Daoy (cell line): ENCODE results near the gene COL18A1. TPM values are rescaled to one million over a fixed set of nuclear protein-coding genes. Genes with fewer than 3 reads are reported as not detected.

Source experiments
- DNase-seq: peaks from one replicate; pipeline ENCODE4 v3.0.0-alpha.2; 2015; ENCODE audit warnings: low read depth
- total RNA-seq: library from RNA; depleted of rRNA; stranded (reverse); fragments of >200 nt; shearing (Covaris generic); gene quantifications from 2 replicates; pipeline ENCODE4 v1.2.3, GENCODE V29; 2014

The COL18A1 gene
- total RNA-seq, 1 experiment from 2014 or later: 38.9 TPM

DNA sequence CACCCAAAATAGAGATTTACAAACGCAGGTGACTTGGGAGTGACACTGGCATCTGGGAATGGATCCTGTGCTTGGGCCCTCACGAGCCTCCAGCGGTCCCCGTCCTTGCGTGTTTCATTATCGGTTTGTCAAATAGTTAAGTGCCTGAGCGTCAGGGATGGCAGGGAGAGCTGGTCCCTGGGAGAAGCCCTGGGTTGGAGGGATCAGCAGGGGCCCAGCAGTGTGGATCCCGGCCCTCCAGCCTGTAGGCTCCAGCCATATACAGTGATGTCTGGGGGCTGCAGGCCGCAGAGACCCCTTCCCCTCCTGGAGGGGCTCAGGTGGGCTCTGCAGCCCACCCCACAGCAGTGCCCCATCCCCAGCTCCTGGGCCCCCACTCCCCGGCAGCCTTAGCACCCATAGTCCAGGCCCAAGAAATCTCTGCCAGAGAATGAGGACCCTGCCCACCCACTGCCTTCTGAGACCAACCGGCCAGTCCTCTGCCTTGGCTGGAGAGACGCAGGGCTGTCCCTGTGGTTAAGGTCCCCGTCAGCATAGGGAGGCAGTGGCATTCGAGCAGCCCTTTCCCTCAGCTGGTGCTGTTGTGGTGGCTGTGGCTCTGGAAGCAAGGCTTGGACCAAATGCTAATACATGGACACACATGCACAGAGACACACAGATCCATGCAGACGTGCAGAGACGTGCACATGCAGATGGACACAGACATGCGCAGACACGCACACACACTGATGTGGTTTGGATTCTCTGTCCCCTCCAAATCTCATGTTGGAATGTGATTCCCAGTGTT is 139.7 kb downstream of the COL18A1 start:
- DNase-seq: no peak

DNA sequence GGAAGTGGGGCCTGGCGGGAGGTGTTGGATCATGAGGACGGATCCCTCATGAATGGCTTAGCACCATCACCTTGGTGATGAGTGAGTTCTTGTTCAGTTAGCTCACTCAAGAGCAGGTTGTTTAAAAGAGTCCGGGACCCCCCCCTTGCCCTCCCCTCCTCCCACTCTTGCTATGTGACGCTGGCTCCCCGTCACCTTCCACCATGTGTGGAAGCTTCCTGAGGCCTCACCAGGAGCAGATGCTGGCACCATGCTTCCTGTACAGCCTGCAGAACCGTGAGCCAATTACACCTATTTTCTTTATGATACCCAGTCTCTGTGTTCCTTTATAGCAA is 140.2 kb downstream of the COL18A1 start:
- no peak for DNase-seq

DNA sequence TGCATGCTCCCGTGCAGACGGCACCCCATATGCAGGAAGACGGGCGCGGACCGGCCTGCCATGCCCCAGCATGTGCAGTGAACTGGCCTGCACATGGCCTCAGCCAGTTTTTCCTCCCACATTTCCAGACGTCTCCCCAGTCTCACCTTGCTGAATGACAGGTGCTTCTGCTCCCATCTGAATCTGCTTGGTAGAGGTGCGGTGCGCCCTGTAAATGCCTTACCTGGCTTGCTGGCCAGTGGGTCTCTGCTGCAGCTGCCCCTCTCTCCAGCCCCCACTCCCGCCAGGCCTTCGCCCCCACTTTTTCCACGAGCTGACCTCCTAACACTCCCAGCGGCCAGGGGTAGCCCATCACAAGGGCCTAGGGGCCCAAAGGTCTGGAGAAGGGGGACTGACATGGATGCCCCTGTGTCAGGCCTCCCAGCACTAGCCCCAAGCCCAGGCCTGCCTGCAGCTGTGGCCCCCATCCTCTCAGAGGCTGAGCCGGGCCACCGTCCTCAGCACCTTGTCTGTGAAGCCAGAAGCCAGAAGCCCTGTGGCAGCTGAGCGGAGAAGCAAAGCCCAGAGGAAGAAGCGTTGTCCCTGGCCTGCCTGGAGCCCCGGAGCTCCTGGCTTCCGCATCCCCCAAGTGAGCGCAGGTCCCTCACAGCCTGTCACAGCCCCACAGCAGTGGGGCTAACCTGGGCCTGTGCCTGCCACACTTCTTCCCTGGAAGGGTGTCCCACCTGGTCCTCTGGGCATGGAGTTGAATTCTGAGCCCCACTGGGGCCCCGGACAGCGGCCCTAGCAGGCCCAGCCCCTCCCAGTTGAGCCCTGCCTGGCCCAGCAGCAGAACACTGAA is 140.9 kb downstream of the COL18A1 start:
- DNase-seq: no peak

GRCh38 chr21:45546636-45547544 is 141.9 kb downstream of the COL18A1 start:
- no peak for DNase-seq

GRCh38 chr21:45547545-45547900 is 142.6 kb downstream of the COL18A1 start:
- DNase-seq: no peak

- DNase-seq: no peak
Observed at GRCh38 chr21:45548711-45549491, 143.9 kb downstream of the COL18A1 start.

DNA sequence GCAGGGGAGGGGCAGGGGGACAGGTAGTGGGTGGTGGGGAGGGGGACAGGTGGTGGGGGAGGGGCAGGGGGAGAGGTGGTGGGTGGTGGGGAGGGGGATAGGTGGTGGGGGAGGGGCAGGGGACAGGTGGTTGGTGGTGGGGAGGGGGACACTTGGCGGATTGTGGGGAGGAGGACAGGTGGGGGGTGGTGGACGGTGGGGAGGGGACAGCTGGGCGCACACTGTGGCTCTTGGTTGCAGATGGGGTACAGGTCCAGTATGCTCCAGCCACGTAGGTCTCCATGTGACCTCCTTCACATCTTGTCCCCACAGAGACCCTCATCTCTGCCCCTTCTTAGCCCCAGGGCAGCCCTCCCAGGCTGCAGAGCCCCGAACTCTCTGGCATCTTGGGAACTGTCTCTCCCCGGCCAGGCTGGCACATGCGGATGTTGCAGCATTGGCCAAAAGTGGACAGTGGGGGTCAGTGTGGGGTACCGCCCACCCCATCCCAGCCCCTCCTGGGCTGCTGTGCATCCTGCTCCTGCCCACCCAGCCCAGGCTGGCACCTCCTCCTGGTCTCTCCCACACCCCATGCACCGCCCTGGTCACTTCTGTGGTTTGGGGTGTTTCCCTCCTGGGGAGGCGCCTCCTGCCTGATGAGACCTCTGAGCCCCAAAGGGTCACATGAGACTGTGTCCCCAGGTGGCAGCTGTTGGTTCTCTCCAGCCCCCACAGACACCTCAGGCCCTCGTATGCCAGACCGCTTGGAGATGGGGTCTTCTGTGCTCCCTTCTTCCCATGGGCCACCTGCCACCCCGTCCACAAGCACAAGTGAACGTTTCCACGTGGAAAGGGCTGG is 144.9 kb downstream of the COL18A1 start:
- DNase-seq: no peak

DNA sequence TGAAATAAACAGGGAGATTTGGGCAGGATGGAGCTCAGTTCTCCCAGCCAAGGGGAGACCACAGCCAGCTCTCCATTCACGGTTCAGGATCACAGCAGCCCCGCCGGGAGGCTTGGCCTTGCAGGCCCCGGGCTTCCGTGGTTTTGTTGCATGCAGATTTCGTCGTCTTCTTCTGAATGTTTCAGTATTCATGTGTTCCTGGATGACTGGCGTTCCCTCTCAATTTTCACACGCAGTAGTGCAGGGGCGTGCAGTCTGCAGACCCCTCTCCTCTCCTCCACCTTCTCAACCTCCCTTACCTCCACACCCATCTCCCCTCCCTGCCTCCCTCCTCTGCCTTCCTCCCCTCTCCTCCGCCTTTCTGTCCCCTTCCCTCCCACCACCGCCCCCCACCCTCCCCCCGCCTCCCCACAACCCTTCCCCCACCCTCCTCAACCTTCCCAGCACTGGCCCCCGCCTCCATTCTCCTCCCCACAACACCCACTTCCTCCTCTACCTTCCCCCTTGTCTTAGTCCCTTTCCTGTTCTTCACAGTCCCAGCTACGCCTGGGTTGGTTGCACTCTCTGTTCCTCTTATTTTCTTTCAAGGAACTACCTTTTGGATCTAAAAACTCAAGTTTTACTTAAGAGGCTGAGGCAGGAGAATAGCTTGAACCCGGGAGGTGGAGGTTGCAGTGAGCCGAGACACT is 145.7 kb downstream of the COL18A1 start:
- DNase-seq: no peak

GRCh38 chr21:45551316-45551715 is 146.4 kb downstream of the COL18A1 start:
- peak; percentile 76 for DNase-seq

DNA sequence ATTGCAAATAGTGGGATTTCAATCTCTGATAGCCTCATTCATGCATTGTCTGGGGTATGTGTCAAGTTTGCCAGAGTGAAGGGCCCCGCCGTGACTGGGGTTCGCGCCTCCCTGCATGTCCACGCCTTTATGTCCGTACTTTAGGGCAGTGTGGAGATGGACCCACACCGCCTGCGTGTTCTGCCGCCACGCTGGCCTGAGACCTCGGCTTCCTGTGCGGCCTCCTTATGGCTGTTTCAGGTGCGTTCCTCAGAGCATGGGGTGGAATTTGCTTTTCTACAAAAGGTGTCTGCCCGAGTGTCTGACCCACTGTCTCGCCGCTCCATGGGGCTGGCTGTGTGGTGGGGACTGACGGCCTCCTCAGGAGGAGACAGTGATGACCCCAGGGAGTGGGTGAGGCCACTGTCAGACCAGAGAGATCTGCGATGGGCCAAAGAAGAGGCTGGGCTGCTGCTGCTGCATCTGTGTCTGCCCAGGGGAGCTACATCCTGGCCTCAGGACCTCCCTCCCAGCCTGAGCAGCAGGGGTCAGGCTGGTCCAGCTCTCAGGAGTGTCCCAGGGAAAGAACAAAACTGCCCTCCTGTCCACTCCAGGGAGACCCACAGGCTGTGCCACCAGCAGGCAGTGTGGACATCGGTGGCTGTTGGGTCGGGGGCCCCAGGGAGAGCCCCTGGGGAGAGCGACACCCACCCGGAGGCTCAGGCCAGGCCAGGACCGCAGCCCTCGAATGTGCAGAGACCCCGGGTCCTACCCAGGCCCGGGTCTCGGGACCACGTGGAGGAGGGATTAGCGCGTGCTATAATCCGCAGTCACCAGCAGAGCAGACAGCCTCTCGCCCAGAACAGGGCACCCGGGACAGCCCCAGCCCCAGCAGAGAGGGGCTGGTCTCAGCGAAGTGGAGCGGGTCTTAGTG is 147.1 kb downstream of the COL18A1 start:
- no peak for DNase-seq

DNA sequence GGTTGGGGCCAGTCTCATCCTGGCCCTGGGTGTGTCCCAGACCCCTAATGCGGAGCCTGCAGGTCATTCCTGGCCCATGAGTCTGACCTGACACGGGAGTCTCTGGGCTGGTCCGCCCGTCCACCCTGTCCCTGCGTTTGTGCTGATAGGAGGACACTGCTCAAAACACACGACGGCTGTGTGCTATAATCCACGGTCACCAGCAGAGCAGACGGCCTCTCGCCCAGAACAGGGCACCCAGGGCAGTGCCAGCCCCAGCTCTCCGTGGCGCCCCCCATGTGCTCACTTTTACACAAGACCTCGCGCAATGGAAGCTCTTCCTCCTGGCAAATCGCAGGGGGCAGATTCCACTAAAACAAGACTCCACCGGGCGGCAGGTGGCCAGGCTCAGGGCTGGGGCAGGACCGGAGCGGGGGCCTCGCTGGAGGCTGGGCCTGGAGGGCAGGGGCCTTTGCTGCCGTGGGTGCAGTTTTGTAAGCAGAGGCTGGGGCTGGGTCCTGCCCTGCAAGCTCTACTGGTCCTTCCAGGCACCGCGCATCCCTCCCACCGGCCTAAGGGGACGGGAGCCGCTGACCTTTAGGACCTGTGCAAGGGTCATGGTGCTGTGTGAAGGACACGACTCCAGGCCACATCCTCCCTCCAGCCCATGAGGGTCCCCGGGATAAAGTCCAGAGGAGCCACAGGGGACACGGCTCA is 147.9 kb downstream of the COL18A1 start:
- DNase-seq: no peak

DNA sequence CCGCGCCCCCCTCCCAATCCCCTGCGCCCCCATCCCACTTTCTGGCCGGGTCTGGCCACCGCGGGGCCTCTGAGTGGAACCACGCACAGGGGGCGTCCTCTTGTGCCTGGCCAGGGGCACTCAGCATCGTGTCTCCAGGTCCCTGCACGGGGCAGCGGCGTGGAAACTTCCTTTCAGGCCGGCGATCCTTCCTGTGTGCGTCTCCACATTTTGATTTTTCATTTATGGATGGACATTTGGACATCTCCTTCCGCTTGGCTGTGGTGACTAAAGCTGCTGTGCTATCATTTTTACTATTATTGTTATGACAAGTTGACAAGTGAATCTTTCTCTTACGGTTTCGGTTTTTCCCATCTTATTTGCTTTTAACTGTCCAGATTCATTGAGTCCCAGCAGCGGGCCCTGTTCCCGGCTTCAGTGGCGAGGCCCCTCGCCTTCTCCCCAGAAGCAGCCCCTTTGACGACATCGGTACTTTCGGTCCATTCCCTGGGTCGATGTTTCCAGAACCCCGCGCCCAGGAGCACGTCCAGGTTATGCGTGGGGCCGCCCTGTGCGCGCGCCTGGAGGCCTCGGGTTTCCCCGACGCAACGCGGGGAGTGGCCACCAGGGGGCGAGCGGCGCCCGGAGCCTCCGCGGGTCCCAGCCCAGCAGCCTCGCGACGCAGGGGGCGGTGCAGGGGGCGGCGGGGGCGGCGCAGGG is 149.7 kb downstream of the COL18A1 start:
- DNase-seq: peak; percentile 85

DNA sequence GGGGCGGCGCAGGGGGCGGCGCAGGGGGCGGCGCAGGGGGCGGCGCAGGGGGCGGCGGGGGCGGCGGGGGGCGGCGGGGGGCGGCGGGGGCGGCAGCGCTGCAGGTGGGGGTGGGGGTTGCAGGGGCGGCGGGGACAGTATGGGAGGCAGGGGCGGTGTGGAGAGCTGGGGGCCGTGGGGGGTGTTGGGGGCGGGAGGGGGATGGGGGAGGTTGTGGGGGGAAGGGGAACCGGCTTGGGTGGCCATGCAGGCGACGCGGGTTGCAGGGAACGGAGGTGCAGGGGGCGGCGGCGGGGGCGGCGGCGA is 150.2 kb downstream of the COL18A1 start:
- DNase-seq: no peak

DNA sequence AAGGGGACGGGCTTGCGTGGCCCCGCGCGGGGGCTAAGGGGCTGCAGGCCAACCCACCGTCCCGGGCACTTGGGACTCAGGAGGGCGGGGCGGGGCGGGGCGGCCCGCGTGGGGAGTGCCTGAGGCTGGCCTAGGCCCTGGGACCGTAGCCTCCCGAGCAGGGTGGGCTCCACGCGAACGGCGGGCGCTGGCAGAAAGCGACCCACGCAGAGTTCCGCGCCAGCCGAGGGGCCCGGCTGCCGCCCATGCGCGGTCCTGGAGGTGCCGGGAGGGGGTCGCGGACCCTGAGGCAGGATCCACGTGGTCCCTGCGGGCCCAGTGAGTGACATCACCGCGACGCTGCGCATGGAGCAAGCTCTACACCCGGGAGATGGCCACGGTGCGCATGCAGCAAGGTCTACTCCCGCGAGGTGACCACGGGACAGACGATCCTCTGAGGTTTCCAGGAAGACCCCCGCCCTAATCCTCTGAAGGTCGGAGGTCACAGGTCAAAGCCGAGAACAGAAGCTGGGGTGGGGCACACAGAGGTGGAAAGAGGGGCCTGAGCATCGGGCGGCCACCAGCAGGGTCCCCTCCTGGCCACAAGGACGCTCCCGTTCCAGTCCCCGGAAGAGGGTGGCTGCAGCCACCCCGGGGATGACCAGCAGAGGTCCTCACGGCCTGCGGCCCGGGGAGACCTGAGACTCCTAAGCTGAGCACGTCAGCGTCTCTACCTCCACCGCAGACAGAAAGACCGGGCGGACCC is 150.8 kb downstream of the COL18A1 start:
- DNase-seq: peak; percentile 93

DNA sequence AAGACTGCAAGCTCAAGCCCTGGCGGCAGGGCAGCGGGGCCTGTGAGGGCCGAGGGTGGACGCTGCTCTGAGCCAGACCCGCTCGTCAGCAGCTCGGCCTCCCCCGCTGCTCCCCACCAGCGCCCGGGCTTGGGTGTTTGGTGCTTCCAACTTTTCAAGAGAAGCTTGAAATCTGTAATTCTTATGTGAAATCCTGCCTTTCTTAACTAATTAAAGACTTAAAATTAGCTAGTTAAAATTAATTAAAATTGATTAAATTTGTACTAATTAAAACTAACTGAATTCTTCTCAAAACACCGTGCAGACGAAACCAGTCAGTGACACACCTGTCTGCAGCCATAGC is 151.3 kb downstream of the COL18A1 start:
- no peak for DNase-seq

DNA sequence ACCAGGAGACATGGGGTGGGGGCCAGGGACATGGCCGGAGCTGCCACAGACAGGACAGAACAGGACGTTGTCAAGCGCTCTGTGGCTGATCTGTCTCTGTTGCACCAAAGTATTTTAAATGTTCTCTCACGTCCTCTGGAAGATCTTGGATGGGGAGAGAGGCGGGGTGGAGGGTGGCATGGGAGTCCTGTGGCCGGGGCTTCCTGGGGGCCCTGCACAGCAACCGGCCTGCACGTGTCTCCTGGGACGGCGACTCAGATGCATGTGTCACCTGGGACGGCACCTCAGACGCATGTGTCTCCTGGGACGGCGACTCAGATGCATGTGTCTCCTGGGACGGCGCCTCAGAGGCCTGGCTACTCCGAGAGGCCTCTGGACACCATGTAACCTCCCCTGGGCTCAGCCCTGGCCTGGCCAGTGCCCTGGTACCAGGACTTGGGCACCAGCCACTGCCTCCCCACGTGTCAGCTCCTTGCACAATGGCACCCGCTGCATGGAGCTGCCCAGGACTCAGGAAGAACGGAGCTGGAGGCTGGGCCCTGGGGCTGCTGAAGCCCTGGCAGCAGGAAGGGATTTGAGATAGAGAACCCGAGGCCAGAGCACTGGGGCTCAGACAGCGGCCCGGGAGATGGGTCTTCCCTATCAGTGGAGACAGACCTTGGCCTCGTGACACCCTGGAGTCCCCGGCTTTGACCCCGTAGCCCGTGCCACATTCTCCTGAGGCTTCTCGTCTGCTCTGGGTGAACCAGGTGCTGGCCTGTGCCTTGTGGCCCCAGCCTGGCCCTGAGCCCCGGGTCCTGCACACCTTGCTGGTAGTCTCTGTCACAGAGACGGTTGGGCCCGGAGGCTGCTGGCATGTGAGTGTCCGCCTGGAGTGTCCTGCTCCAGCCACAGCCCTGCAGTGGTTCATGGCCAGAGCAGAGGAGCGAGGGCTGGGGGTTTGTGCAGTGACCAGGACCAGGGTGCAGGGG is 152.0 kb downstream of the COL18A1 start:
- no peak for DNase-seq
